Natural killer cell (primary cell): Measurements from ENCODE around the gene PDYN. TPM values are rescaled to one million over a fixed set of nuclear protein-coding genes. Genes with fewer than 3 reads are reported as not detected.

ENCODE experiments used
- ATAC-seq, 3 donors: fragments of 150-1000 bp in 2 of 3; fragments of 200-7000 bp in 1 of 3; cut with Tn5 transposase; 1 replicate in 1 of 3; 2 replicates in 2 of 3; pipeline ENCODE4 v1.10.0; 2021; ENCODE audit warnings: mild to moderate bottlenecking in 2 of 3, moderate library complexity in 2 of 3
- DNase-seq, 2 donors: peaks; one replicate each; pipeline versions ENCODE4 v3.0.0 to v3.0.0-alpha.2; 2013 to 2021; ENCODE audit warnings: mixed read lengths in 1 of 2
- H3K27ac ChIP-seq: one replicate; pipeline ENCODE4 v1.5.1; 2013; ENCODE audit warnings: mild to moderate bottlenecking, low read length
- H3K27me3 ChIP-seq: one replicate; pipeline ENCODE4 v1.6.1; 2013; ENCODE audit warnings: low read length; ENCODE audit not compliant: control insufficient read depth, insufficient read depth
- H3K36me3 ChIP-seq: one replicate; pipeline ENCODE4 v1.6.1; 2013; ENCODE audit warnings: low read length; ENCODE audit not compliant: control insufficient read depth, insufficient read depth
- H3K4me1 ChIP-seq: one replicate; pipeline ENCODE4 v1.6.1; 2013; ENCODE audit warnings: low read length; ENCODE audit not compliant: control insufficient read depth, insufficient read depth
- H3K4me3 ChIP-seq: one replicate; pipeline ENCODE4 v1.5.1; 2013; ENCODE audit warnings: low read length
- H3K9me3 ChIP-seq: one replicate; pipeline ENCODE4 v1.6.1; 2013; ENCODE audit warnings: low read length; ENCODE audit not compliant: control insufficient read depth, insufficient read depth
- H3K27ac Mint-ChIP-seq, 2 donors: one replicate each; pipeline ENCODE4 v1.8.0; 2022; ENCODE audit warnings: mild to moderate bottlenecking in 2 of 2, mixed read lengths in 2 of 2, moderate library complexity in 1 of 2
- H3K27me3 Mint-ChIP-seq, 2 donors: one replicate each; pipeline ENCODE4 v1.8.0; 2022; ENCODE audit warnings: low read depth in 2 of 2, mixed read lengths in 2 of 2
- H3K36me3 Mint-ChIP-seq: one replicate; pipeline ENCODE4 v1.8.0; 2022; ENCODE audit warnings: mixed read lengths
- H3K4me1 Mint-ChIP-seq, 2 donors: one replicate each; pipeline ENCODE4 v1.8.0; 2022; ENCODE audit warnings: mixed read lengths in 2 of 2
- H3K4me3 Mint-ChIP-seq: one replicate; pipeline ENCODE4 v1.8.0; 2022; ENCODE audit warnings: mild to moderate bottlenecking, moderate library complexity, mixed read lengths
- H3K9me3 Mint-ChIP-seq, 2 donors: one replicate each; pipeline ENCODE4 v1.8.0; 2022; ENCODE audit warnings: mixed read lengths in 2 of 2
- CTCF ChIP-seq: fragments of 200-600 bp; IDR thresholded peaks from one replicate; pipeline ENCODE4 v1.8.0; 2022; ENCODE audit warnings: antibody characterized with exemption
- WGBS: methylation state at CpG from one replicate; pipeline ENCODE4 v1.1.7; 2013; ENCODE audit warnings: missing lambda C conversion rate; ENCODE audit not compliant: insufficient coverage; 5-methylcytosine and 5-hydroxymethylcytosine counted together
- intact Hi-C: fragments of 100-400 bp; cut with micrococcal nuclease; formaldehyde crosslinking; loops from one replicate; pipeline ENCODE4 v1.14.2; 2022
- total RNA-seq, 4 donors: library from RNA; stranded (reverse); fragments of 120-200 nt in 1 of 4; gene quantifications; one replicate each; pipeline versions ENCODE4 v1.2.3 to v1.2.4, GENCODE V29; 2013 to 2022

Gene PDYN
- total RNA-seq, 3 donors from 2014 or later (not counting 1 experiment from before 2014, with no cell fraction given), result not detected

- H3K36me3 Mint-ChIP-seq, result no peaks in the 10 kb centered on the region
- H3K4me1 Mint-ChIP-seq, result no peaks in the 10 kb centered on the region
- Histone ChIP-seq H3K27ac (no peak overlapping the region), H3K36me3 (no peaks in the 10 kb centered on the region), H3K9me3 (no peaks in the 10 kb centered on the region), H3K27me3 (no peaks in the 10 kb centered on the region), H3K4me1 (peaks cover 9% of the 10 kb centered on the region), H3K4me3 (no peak overlapping the region)
- H3K27me3 Mint-ChIP-seq, result peaks cover 14 to 16% of the 10 kb centered on the region in 2 donors
- ATAC-seq, result no peak
- H3K9me3 Mint-ChIP-seq, result no peaks in the 10 kb centered on the region
- intact Hi-C loops, result no loop called here
- TF ChIP-seq CTCF, result no peak
- H3K27ac Mint-ChIP-seq, result no peak overlapping the region
- no peak overlapping the region for H3K4me3 Mint-ChIP-seq
- 85% methylated on average over 13 of the region's 13 CpGs for WGBS
- no peak for DNase-seq
These were observed 51.2 kb downstream of the PDYN start for GRCh38 chr20:1942486-1943274.

- H3K27ac ChIP-seq, result no peak overlapping the region
- no peaks in the 10 kb centered on the region for H3K9me3 ChIP-seq
- no peak overlapping the region for H3K27ac Mint-ChIP-seq
- WGBS, result 92% methylated on average over 7 of the region's 7 CpGs
- ATAC-seq (no peak), DNase-seq (no peak)
- peaks cover 9% of the 10 kb centered on the region for H3K4me1 ChIP-seq
- H3K27me3 Mint-ChIP-seq, result peaks cover 9 to 12% of the 10 kb centered on the region in 2 donors
- no peaks in the 10 kb centered on the region for H3K36me3 ChIP-seq
- no peak for TF ChIP-seq CTCF
- H3K4me3 Mint-ChIP-seq, result no peak overlapping the region
- H3K4me3 ChIP-seq, result no peak overlapping the region
- intact Hi-C loops, result no loop called here
- H3K36me3 Mint-ChIP-seq, result no peaks in the 10 kb centered on the region
- H3K27me3 ChIP-seq, result no peaks in the 10 kb centered on the region
- no peaks in the 10 kb centered on the region for H3K4me1 Mint-ChIP-seq
- no peaks in the 10 kb centered on the region for H3K9me3 Mint-ChIP-seq
These were observed 51.8 kb downstream of the PDYN start for GRCh38 chr20:1942061-1942460.

GRCh38 chr20:1941226-1941625, 52.6 kb downstream of the PDYN start:
- no peaks in the 10 kb centered on the region for H3K9me3 Mint-ChIP-seq
- DNase-seq (no peak), ATAC-seq (no peak)
- Histone ChIP-seq H3K9me3 (no peaks in the 10 kb centered on the region), H3K27ac (no peak overlapping the region), H3K27me3 (no peaks in the 10 kb centered on the region), H3K4me3 (no peak overlapping the region), H3K36me3 (no peaks in the 10 kb centered on the region), H3K4me1 (peaks cover 9% of the 10 kb centered on the region)
- no peak overlapping the region for H3K4me3 Mint-ChIP-seq
- H3K4me1 Mint-ChIP-seq, result no peaks in the 10 kb centered on the region
- WGBS, result 88% methylated on average over 8 of the region's 8 CpGs
- no peak for TF ChIP-seq CTCF
- H3K27me3 Mint-ChIP-seq, result peaks cover 1 to 8% of the 10 kb centered on the region in 2 donors
- intact Hi-C loops, result no loop called here
- no peaks in the 10 kb centered on the region for H3K36me3 Mint-ChIP-seq
- no peak overlapping the region for H3K27ac Mint-ChIP-seq

- H3K9me3 ChIP-seq, result no peaks in the 10 kb centered on the region
- Mint-ChIP-seq H3K27ac (no peak overlapping the region), H3K4me1 (no peaks in the 10 kb centered on the region), H3K36me3 (no peaks in the 10 kb centered on the region), H3K9me3 (no peaks in the 10 kb centered on the region), H3K4me3 (no peak overlapping the region), H3K27me3 (peaks cover 0 to 8% of the 10 kb centered on the region in 2 donors)
- H3K4me3 ChIP-seq, result no peak overlapping the region
- H3K36me3 ChIP-seq, result no peaks in the 10 kb centered on the region
- H3K4me1 ChIP-seq, result peaks cover 9% of the 10 kb centered on the region
- DNase-seq, result no peak
- intact Hi-C loops, result no loop called here
- no peak for ATAC-seq
- H3K27me3 ChIP-seq, result no peaks in the 10 kb centered on the region
- H3K27ac ChIP-seq, result no peak overlapping the region
- no peak for TF ChIP-seq CTCF
- WGBS, result 65% methylated on average over 5 of the region's 5 CpGs
These were observed 53.3 kb downstream of the PDYN start for GRCh38 chr20:1940581-1940980.
